GM18858 (cell line): ENCODE measurements around the gene MRPL37.
"Not testable (repeated sequence)": the region's sequence is repeated elsewhere in the genome, so short reads cannot be mapped to it uniquely, and the experiment has no call there.

ENCODE experiments used
- ATAC-seq: cut with Tn5 transposase; IDR thresholded peaks from one replicate; pipeline ENCODE4 v1.9.1; 2021; ENCODE audit not compliant: unreplicated experiment

MRPL37 gene

DNA sequence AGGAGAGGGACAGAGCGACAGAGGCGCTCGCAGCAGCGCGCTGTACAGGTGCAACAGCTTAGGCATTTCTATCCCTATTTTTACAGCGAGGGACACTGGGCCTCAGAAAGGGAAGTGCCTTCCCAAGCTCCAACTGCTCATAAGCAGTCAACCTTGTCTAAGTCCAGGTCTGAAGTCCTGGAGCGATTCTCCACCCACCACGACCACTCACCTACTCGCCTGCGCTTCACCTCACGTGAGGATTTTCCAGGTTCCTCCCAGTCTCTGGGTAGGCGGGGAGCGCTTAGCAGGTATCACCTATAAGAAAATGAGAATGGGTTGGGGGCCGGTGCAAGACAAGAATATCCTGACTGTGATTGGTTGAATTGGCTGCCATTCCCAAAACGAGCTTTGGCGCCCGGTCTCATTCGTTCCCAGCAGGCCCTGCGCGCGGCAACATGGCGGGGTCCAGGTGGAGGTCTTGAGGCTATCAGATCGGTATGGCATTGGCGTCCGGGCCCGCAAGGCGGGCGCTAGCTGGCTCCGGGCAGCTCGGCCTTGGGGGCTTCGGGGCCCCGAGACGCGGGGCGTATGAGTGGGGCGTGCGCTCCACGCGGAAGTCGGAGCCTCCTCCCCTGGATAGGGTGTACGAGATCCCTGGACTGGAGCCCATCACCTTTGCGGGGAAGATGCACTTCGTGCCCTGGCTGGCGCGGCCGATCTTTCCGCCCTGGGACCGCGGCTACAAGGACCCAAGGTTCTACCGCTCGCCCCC is at the start of gene MRPL37, which contains the start of gene CYB5RL:
Gene MRPL37, plus strand, starts transcription at position 403 of the 754 bp plus-strand sequence. Its CDS starts 77 bp downstream, at position 480.
Gene CYB5RL, minus strand, starts transcription at position 266 of the 754 bp plus-strand sequence. CDS start 4,414 bp downstream, outside the sequence.
- ATAC-seq = peak; percentile 75

DNA sequence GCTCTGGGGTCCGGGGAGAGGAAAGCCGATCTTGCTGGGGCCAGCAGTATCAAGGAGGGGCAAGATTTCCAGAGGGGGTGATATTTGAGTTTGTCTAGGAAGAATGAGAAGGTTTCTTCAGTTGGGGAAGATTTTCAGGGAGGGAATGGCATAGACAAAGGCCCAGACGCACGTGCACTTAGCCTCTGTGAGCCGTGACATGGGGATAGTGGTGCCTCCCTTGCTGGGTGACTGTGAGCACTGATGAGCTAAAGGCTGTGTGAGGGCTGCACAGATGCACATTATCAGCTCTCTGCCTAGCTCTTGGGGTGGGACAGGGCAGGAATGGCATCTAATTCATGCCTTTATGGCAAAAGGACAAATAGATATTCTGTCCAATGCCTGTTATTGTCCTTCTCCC is 49.0 kb upstream of the MRPL37 start:
- ATAC-seq = no peak

DNA sequence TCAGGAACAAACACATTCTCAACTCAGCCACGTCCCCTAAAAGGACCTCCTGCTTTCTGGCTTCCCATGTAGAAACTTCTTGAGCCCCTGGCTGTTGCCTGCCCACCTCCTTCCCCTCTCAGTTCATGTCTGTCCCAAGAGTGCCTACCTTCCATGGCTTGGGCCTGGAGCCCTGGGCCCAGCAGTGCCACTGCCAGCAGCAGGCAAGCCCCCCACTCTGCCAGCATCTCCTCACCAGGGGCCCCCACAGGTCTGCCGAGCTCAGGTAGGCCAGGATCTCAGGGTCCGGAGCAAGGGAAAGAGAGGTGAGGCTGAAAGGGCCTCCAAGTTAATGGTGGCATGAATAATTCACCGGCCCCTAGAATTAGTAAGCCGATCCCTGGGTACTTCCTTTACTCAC is 47.3 kb upstream of the MRPL37 start, which contains the start of gene CDCP2:
Gene CDCP2, minus strand, starts transcription at position 305 of the 400 bp plus-strand sequence. Its CDS starts 78 bp downstream, at position 227.
- ATAC-seq = no peak

DNA sequence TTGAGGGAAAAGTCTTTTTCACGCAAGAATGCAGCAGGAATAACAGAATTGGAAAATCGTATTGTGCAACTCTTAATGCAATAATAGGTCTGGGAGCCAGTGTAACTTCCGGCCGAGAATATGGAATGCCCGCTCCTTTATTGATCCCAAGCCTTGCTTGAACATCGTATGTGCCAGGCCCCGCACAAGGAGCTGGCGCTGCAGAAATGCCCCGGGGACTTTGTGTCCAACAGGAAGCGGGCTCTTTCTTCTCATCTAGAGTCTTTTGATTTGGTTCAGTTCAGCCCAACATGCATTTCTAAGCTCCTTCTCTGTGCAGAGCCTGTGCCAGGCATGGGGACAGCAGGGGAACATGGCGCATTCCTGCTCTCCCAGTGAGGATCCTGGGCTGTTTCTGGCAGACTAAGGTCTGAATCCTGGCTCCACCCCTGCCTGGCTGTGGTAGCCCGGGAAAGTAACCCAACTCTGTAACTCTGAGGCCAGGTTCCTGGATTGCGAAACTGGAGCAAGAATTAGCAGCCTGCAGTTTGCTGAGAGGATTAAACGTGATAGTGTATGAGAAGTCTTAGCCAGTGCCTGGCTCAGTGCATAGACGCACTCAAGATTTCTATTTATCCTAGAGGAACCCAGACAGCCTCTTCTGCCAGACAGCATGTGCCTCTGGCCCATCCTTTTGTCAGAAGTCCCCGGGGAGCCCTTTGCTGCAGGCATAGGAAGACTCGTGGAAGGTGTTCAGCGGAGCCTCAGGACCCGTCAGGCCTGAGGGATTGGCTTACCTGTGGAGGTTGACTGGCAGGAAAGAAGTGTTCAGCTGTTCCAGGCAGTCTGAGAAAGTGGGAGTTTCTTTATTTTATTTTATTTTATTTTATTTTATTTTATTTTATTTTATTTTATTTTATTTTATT is 46.2 kb upstream of the MRPL37 start:
- ATAC-seq = no peak

DNA sequence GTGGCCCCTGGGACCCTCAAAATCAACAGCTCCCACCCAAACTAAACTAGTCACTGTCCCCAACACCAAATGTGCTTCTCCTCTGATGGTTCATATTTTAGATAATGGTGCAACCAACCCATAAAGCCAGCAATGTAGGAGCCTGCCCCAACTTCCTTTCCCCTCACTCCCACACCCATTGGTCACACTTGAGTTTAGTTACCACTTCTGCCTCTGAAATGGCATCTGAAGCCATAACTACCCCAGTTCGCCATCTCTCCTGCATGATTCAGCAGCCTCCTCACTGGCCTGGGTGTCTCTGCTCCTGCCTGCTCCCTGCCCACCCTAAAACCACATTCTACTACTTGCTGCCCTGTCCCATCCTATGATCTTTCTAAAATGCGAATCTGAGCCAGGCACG is 43.8 kb upstream of the MRPL37 start:
- ATAC-seq = no peak

DNA sequence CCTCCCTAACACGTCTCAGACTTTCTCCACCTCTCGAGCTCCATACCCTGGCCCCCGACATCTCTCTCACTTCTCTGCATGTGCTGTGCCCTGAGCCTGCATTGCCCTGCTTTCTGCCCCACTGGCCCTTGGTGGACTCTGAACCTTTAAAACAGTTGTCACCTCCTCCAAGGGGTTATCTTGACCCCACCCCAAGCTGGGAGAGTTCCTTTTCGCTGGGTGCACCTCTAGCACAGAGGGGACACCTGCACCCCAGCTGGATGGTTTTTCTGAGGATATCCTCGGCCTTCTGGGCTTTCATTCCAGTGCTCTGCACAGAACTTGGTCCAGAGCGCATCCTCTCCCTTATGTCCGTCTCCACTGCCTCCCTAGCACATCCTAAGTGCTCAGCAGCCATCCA is 43.0 kb upstream of the MRPL37 start:
- ATAC-seq = no peak

DNA sequence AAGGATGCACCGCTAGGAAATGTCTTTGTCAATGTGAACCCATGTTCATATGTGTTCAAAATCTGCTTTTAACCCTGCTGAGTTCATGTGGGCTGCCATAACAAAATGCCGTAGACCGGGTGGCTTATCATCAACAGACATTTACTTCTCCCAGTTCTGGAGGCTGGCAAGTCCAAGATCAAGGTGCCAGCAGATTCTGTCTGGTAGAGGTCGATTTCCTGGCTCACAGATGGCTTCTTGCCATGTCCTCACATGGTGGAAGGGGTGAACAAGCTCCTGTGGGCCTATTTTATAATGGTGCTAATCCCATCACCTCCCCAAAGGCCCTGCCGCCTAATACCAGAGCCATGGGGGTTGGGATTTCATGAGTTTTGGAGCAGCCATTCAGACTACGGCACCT is 42.6 kb upstream of the MRPL37 start:
- no peak for ATAC-seq

DNA sequence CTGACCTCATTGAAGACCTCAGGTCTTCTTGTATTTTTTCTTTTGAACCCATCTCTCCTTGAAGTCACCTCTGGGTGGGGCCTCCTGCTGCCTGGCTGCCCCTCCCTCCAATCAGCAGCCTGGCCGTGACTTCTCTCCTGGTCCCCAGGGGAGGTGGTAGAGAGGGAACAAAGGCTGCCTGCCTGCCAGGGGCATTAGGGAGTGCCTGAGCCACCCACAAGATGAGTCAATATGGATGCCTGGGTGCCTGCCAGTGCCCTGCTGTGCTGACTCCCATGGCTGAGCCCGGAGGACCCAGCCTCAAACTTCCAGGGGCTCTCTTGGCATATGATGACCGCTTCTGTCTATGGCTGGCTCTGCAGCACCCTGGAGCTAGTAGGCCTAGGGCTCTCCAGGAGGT is 41.9 kb upstream of the MRPL37 start:
- no peak for ATAC-seq

DNA sequence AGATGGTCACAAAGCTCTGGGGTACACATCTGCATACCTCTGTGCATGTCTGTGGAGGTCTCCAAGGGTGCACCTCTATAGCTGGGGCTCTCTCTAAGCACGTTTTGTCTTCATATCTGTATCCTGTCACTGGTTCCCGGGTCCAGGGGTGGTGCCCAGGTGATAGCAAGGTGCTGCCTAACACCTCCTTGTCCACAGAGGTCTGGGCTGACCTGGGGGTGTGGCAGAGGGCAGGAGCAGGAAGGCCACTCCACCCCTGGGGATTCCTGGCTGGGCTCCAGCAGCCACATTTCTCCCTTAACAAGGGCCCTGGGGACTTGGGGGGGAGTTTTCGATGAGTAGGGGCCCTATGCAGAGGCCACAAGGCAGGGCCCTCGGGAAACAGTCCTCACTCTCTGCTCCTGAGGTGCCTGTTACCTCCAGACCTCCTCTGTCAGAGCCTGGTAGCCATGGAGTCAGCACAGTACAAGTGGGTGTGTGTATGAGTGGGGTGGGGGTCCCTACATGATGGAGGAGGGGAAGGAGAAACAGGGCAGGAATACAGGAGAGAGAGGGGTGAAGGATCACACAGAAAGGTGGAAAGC is 40.1 kb upstream of the MRPL37 start:
- ATAC-seq = no peak

DNA sequence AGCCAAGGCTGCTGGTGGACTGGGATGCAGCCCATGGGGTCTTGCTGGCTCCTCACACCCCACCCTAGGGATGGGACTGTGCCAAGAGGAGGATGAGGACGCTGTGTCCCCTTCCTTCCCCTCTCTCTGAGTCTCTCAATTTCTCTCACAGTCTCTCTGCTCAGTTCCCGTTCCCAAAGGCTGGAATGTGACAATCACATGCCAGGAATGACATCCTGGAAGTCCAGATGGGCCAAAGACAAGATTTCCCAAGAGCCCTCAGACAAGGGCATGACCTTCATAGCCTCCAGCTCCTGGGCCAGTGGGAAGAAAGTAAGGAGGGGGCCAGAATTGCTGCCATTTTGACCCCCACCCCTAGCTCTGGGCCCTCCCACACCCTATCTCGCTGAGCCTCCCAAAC is 39.6 kb upstream of the MRPL37 start:
- ATAC-seq = no peak

DNA sequence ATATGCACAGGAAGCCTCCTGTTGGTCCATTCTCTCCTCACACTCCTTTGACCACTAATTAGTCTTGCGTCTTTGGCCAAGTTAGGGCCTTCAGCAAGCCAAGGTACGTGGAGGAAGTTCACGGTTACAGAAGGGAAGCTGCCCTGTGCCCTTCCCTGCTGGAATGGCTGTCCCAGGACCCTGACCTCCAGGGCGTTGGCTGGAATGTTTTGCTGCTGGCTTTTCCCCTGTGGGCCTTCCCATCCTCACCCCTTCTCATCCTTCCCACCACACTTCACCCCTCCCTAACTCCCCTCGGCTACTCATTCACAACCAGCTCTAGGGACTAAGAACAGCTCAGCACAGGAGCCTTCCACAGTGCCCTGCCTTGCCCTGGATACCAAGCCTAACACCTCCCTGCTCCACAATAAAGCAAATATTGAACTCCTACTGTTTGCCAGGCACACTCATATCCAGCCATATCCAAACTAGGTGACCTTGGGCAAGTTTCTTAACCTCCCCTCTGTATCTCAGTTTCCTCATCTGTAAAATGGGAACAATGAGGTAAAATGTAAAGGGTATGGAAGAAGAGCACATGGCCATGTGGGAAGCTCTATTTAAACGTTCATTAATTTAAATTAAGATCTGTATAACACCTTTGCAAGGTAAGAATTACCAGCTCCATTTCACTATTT is 38.3 kb upstream of the MRPL37 start:
- ATAC-seq = no peak

DNA sequence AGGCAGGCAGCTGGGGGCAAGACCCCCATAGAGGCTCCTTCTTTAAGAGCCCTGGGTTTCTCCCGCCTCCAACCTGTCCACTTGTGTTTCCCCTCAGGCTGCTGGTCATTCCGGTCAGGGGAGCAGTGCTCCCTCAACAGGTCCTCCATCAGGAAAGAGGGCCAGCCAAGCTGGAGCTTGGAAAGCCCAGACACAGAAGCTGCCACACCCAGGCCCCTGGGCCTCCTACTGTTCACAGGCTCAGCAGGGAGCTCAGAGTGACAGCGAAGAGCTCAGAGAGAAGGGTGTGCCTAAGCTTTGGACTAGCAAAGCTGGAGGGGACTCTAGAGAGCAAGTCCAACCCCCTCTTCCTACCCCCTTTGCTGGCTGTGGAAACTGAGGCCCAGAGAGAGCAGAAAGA is 36.9 kb upstream of the MRPL37 start:
- ATAC-seq = no peak

DNA sequence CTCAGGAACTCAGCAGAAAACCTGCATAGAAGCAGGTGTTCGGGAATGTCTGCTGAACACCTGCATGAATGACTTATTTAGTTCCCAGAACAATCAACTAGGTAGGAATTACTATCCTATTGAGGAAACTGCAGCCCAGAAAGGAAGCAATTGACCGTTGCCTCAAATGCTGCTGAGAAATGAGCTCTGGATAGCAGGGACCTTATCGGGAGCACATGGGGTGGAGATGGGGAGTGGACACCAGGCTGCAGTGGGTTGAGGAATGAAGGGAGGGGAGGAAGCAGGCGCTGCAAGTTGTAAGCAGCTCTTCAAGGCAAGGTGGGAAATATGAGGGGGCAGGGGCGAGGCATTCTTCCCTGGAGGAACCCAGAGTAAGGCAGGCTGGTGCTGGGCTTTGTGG is 36.4 kb upstream of the MRPL37 start:
- no peak for ATAC-seq

DNA sequence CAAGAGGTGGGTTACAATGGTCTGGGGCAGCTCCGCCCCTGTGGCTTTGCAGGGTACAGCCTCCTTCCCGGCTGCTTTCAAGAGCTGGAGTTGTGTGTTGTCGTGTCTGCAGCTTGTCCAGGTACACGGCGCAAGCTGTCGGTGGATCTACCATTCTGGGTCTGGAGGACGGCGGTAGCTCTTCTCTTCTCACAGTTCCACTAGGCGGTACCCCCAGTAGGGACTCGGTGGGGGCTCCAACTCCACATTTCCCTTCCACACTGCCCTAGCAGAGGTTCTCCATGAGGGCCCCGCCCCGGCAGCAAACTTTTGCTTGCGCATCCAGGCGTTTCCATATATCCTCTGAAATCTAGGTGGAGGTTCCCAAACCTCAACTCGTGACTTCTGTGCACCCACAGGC is 34.8 kb upstream of the MRPL37 start:
- ATAC-seq = no peak

DNA sequence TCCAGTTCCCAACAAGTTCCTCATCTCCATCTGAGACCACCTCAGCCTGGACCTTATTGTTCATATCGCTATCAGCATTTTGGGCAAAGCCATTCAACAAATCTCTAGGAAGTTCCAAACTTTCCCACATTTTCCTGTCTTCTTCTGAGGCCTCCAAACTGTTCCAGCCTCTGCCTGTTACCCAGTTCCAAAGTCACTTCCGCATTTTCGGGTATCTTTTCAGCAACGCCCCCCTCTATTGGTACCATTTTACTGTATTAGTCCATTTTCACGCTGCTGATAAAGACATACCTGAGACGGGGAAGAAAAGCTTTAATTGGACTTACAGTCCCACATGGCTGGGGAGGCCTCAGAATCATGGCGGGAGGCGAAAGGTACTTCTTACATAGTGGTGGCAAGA is 33.6 kb upstream of the MRPL37 start:
- not testable (repeated sequence) for ATAC-seq

DNA sequence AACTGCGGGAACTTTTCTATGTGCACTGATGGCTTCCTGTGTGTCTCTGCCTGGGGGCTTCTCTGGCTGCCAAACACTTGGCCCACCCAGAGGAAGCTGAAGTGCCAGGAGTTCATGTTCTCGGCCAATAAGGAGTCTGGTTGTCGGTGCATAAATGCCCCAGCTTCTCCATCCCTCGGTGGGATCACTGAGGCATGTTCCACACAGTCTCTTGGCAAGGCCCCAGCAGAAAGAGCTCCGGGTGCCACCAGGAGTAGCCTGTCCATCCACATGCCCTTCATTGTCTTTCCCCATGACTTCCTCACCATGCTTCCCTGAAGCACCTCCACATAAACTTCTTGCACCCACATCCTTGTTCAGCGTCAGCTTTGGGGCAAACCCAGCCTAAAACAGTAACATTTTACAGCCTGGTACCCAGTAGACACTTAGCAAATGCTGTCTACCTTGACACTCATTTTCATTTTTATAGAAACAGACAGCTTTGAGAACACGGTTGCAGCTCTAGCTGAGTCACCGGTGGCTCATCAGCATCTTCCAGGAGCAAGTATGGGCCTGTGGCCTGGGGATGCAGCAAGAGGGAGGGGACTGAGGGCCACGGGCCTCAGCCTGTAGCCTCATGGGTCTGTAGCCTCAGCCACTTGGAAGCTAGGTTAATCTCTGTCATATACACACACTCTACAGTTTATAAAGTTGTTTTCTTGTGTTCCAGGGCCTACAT is 32.4 kb upstream of the MRPL37 start:
- no peak for ATAC-seq

DNA sequence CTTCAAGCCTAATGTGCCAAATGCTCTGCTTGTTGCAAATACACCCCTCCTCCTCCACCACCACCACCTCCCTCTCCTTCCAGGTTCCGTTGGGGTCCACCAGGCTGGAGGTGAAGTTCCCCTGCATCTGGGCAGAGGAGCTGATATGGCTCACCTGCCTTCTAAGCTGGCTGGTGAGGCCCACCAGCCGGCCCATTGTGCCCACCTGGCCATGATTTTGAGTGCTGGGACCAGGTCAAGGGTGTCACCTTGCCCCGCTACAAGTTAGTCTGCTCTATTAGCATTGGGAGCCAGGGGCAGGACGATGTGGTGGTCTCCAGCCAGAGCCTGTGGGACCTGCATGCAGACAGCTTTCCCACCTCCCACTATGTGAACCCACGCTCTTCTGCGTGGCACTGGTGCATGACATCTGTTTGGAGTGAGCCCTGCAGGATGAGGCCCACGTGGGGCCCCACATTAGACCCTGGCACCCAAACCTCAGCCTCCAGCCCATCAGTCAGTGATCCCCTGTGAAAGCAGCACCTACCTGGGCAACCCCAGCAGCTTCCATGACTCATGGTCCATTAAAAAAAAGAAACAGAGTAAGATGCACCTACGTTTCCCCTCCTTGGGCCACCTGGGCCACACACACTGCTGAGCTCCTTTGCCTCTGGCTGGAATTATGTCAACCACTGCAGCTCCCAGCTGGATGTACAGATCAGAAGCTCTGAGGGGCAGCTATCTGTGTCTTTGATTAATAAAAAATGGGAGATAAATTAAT is 31.6 kb upstream of the MRPL37 start:
- ATAC-seq = no peak

DNA sequence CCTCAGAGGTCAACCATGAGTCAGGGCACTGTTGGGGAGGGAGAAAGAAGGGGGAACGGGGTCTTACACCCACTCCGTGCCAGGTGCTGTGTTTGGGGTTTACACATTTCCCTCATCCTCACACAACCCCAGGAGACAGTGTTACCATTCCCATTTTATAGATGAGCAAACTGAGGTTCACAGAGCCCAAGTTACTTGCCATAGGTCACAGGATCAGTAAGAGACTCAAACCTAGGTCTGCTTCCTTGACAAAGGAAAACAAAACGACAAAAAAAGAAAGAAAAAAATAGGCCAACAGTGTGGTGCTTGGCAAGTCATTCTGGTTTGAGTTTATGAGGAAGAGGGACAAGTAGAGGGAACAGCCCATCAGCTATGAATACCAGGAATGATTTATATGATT is 30.9 kb upstream of the MRPL37 start:
- no peak for ATAC-seq

DNA sequence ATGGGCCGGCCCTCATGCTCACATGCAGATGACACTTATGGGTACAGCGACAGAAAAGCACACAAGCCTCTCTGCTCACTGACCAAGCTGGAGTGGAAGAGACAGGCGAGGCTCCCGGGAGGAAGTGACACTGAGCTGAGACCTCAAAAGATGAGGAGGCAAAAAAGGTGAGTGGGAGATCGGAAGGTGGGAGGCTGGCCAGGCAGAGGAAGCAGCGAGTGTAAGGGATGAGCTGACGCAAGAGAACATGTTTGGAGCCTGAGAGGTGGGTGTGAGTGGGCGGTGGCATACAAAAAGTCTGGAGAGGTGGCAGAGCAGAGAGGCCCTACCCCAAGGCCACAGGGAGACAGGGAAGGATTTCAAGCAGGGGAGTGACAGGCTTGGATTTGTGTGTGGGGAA is 29.0 kb upstream of the MRPL37 start:
- no peak for ATAC-seq

DNA sequence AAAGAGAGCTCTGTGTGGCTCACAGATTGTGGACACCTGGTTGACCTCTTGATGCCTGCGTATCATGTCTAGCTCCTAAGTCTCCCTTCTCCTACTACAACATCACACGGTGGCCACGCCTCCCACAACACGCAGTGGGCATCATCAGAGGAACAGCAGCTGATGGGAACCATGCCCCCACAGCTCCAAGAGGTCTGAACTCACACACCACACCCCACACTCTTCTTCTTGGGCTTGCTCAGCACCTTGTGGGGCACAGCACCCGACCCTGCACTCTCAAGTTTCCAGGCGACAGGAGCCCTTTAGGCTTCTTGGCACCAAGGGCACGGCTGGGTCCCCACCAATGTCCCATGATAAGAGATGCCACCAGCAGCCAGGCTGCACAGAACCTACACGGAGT is 28.4 kb upstream of the MRPL37 start:
- ATAC-seq = no peak
